GM19372 (cell line): ENCODE data around the gene LAMA3.

Source experiments
- ATAC-seq: cut with Tn5 transposase; IDR thresholded peaks from one replicate; pipeline ENCODE4 v1.9.1; 2021; ENCODE audit warnings: mild to moderate bottlenecking, low read depth, moderate library complexity; ENCODE audit not compliant: unreplicated experiment

LAMA3 gene

DNA sequence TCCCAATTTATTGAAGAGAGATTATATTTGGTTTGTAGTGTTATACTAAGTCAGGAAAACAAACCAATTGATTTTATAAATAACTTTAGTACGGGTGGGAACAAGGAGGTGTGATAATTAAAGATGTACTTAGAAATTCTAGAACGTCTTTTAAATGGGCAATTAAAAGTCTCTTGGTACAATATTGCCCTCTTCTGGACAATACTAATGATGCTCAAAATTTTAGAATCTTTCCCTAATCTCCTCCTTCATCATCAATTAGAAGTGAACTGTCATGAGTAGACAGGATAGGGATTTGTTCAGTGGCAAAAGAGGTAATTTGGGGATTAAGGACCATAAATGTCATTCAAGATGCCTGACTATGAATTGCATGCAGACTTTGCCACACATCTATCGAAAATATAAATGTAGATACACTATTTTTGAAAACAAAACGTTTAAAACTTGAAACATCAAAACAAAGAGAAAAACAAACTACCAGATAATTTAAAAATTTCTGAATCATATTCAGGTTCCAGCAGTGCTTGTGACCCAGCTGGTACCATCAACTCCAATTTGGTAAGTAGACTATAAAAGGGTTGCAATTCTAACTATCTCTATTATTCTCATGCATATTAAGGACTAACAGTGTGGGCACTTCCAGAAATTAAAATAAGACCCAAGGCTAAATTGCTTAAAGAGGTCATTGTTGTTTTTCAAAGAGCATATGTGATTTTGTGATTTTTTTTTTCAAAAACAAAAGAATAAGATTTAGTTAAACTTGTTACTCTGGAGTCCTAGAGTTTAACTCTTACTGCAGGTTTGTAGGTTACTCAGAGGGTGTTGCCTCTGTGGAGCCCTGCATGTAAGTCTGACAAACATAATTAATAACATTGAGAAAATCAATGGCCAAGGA lies 123.5 kb downstream of the LAMA3 start:
- no peak for ATAC-seq

DNA sequence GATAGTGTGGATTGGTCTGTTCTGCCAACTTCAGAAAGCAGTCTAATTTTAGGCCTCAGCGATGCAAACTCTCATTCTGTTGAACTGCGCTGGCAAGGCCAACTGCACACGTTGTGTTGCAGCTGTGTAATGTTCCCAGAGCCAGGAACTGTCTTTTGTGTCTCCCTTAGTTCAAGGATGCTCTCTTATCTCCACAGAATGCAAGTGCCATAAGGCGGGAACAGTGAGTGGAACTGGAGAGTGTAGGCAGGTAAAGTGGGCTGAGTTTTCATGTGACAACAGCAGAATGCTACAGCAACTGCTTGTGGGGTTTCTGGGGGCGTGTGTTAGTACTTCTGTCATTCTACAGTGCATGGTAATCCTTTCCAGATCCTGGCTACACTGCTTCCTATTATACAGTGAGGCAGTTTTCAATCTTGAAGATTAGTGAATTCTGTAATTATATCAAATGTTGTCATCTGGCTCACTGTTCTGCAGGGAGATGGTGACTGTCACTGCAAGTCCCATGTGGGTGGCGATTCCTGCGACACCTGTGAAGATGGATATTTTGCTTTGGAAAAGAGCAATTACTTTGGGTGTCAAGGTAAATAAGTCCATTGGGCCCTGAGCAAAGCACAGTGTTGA lies 125.8 kb downstream of the LAMA3 start:
- no peak for ATAC-seq

DNA sequence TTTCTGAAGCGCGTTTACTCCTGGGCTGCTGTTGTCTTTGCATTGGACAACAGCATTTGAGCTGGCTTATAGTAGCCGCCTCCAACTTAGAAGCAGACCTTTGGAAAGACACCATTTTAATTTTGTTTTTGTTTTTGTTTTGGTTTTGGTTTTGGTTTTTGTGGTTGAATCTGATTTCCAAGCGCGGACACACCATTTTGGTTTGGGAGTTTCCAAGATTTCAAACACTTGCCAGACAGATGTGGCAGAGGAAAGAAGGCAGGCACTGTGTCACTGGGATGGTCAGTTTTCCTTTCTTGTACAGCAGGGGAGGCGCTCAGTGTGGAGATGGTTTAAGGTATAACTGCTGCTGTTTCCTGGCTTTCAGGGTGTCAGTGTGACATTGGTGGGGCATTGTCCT lies 126.8 kb downstream of the LAMA3 start:
- ATAC-seq = no peak

DNA sequence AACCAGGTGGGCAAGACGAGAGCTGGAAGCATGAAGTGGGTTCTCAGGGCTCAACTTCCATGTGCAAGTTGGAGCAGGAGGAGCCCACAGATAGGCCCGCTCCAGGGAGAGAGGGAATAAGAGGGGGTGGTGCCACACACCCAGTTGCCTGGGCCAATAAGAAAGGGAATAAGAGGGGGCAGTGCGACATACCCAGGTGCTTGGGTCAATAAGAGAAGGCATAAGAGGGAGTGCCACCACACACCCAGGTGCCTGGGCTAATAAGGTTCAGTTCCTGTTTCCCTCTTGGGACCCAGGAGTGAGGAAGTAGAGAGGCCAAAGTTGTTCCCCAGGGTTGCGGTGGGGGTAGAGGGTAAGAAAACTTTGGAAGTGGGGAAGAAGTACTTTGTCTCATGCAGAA lies 127.5 kb downstream of the LAMA3 start:
- no peak for ATAC-seq

DNA sequence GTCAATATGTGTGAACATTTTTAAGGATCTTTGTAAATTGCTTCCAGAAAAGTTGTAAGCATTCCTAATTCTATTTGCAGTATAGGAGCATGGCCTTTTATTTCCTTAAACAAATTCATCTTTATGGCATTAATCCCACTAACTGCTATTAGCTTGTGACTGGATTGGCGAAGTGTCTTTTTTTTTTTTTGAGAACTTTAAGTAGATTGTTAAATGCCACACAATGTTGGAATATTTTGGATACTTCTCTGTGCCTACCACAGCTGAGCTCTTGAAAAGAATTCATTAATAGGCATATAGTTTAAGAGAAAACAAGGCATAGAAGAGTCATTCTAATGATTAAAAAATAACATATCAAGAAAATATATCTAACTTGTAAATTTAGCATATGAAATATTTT lies 129.7 kb downstream of the LAMA3 start:
- ATAC-seq = no peak

DNA sequence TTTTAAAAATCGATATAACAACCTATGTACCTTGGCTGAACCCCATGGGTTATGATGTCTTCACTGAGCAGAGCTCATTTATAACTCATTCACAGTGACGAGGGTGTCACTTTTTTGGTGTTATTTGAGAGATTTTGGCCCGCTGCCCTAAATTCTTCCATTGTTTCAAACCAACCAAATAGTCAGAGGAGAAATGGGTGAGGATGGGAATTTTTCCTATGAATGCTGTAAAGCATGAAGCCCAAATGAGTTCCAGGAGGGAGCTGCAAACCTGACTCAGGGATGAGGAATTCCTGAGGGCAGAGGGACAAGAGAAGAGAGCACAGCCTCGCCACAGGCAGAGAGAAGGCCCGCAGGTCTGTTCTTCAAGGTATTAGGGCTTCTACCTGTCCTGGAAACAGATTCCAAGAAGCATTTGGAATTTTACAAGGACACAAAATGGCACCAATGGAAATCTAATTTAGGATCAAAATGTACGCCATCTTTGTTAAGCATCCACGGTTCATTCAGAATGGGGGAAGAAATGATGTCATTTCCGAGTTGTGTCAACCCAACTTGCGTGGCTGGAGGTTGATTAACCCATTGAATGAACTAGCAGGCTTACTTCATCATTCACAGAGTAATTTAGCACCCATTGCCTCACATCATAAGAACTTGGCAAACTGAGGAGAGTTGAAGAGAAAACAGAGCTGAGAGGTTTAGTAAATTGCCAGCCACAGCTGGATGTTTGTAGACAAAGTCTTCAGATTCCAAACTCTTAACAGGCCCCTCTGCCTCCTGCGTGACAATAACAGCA lies 133.5 kb downstream of the LAMA3 start:
- ATAC-seq = no peak

DNA sequence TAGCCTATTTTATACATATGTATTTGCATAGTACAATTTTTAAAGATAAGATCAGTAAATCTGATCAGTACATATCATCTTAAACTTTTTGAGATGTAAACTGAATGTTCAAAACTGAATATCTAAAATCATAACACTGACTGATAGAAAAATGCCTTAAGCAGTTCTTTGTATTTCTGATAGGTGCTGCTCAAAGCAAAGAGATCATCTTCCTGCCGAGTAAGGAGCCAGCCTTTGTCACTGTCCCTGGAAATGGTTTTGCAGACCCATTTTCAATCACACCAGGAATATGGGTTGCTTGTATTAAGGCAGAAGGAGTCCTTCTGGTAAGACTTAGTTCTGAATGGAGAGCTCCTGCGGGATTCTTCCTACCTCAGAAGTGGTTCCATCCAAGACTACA lies 135.0 kb downstream of the LAMA3 start:
- no peak for ATAC-seq

DNA sequence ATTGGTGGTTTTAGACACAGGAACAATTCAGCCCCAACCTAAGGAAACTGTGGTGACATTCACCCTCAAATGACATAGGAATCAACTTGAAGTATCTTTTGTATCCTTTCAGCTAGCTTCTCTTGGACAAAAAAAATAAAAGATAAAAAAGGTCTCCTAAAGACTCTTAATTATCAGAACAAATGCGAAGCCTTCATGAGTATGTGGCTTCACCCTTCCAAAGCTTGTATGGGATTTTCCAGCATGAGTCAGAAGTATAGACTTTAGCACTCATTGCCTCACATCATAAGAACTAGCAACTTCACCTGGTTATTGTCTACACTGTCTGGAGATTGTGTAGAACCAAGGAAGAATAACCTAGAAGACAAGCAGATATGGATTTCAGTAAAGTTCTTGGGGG lies 135.4 kb downstream of the LAMA3 start:
- no peak for ATAC-seq

DNA sequence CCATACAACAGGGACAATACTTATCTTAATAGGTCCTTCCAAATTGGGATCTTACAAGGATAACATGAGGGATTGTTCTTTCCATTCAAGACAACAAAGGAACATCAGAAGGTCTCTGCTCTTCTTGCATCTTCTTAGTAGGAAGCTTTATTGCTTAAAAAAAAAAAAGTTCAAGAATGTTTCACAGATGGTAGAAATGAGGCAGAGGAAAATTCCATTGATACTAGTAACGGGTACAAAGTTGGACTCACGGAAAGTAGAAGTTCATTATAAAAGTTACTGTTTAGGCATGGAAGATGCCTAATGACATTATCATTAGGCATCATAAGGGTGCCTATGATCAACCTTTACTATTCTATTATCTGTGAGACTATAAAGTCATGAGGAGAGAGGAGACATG lies 136.2 kb downstream of the LAMA3 start:
- no peak for ATAC-seq

DNA sequence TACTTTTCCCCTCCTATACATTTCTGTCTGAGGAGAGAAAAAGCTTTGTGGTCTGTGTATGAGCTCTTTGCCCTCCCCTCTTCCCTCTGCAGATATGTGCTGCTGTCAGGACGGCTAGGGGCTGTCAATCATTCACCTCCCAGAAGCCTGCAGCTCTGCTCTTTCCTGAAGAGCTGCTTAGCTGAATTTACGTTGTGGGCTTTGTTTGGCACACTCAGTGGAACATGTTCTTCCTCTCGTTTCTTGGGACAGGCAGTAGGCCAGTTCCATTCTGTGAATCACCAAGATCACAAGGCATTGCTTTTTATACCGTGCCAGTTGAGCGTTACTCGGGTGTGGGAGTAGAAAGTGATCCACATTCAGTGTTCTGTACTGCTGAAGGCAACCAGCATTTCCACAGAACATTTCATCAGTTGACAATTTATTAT lies 136.7 kb downstream of the LAMA3 start:
- no peak for ATAC-seq

DNA sequence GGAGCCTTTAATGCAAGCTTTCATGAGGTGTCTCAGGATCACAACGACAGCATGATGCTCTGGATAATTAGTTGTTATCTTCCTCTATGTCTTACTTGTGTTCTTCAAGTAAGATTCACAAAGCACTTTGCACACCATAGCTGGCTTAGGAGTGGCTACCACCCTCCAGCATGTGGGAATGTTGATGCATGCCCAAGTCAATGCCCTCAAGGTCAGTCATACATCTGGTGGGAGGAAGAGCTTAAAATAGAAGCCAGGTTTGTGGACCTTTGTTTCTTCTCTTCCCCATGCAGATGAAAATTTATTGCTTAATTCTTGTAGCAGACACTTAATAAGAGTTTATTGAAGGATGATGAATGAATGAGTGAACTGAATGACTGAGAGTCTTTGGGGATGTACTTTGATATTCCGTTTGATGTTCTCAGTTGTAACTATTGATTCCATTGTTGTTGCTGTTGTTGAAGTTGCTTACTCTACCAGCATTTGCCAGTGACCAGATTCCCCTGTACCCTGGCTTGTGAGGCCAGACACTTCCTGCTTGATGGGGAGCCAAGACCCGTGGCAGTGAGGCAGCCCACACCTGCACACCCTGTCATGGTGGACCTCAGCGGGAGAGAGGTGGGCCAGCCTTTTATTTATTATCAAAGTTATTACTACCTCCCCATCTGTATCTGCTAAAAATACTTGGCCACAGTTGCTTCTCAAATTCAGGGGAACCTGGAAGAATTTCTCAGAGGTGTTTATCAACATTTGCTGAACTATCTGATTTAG lies 137.8 kb downstream of the LAMA3 start:
- ATAC-seq = no peak

DNA sequence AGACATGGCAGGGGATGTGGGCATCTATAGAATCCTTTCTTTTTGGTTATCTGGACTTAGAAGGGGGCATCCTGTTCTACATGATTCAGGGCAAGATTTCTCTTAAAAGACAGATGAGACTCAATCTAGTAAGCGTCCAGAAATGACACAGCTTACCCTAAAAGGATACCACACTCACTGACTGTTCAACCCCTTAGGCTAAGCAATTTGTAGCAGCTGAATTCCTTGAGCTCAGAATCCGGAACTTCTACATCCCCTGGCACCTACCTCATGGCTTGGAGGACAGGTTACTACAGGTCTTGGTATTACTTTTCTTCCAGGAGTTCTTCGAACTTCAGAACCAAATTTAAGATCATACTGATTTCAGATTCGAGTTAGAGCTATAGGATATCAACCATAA lies 138.4 kb downstream of the LAMA3 start:
- no peak for ATAC-seq

DNA sequence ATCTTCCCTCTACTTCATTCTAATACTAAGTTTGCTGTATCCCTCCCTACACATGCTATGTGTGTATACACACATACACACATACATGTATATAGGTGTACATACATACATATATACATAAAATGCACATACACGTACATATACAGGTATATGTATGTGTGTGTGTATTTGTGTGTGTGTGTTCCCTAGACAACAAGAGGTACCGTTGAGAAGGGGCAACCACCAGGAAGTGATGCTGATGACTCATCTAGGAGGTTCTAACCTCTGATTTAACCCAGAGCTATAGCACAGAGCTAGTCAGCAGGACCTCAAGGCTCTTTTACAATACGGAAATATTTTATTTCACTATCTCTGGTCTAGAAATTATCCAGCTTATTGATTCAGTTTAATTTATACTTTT lies 139.2 kb downstream of the LAMA3 start:
- peak; percentile 80 for ATAC-seq

DNA sequence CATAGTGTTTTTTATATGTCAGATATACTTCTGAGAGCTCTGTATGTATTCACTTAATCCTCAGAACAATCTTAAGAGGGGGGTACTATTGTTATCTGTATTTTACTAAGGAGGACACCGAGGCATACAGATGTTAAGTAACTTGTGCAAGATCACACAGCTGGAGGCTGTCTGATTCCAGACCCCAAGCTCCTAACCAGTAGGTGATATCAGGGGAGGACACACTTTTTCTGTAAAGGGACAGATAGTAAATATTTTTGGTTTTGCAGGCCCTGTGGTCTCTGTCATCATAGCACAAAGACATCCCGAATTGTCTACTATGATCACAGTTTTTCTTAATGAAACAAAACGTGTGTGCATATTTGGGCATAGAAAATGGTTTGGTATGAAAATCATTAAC lies 143.7 kb downstream of the LAMA3 start:
- no peak for ATAC-seq

DNA sequence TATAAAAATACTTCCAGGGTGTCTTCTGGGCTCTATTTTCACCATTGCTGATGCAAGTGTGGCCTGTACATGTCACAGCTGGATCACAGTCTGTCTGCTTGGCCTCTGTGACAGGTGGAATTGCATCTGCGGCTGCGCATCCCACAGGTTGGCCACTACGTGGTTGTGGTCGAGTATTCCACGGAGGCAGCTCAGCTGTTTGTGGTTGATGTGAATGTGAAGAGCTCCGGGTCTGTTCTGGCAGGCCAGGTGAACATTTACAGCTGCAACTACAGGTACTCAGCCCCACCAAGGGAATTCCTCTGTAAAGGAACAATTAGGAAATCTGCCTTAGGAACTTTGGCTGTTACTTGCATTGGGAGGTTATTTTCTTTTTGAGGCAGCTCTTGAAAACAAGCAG lies 144.5 kb downstream of the LAMA3 start:
- no peak for ATAC-seq

DNA sequence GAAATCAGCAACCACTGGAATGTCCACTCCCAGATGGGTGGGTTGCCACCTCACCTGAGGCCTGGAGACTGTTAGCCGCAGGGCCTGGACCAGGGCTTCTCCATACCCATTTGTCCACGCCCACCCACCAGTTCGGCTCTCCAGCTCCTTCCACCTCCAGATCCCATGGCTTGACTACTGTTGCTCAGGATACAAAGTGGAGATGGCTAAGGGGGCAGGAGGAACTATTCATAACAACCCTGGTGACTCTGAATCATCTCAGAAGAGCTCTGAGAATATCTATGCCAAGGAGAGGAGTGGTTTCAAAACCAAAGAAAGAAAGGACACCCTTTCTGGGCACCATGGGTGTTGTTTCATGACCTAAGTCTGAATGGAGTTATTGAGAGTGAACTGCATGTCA lies 145.8 kb downstream of the LAMA3 start:
- ATAC-seq = no peak

DNA sequence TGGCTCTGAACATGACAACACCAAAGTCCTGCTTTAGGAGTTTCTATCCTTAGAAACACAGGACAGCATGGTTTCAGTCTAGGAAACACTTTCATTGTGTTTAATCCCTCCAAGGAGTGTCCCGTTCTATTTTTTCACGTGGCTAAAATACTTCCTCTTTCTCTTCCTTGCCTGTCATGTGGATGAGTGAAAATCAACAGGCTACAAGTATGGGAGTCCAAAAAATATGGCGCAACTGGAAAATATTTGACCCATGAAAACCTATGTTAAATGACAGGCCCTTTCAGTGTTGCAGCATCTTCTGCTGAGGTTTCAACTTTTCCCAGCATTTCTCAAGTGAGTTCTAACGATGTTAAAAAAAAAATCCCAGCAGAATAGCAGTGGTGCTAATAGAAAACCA lies 146.3 kb downstream of the LAMA3 start:
- ATAC-seq = no peak

DNA sequence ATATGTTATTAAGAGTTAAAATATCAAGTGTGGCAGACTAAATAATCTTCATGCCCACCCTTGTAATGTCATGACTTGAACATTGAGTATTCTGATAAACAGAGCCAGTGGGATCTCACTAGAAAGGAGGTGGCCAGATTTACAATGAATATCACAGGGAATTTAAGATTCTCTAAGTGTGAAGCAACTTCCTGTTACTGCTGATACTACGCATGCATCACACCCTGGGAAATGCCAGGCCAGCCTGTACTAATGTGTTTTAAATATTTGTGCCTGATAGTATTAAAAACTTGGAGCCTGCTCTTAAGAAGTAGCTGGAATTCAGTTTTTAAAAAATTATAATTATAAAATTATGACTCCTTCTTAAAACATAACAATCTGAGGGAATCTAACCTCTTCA lies 148.3 kb downstream of the LAMA3 start:
- no peak for ATAC-seq

DNA sequence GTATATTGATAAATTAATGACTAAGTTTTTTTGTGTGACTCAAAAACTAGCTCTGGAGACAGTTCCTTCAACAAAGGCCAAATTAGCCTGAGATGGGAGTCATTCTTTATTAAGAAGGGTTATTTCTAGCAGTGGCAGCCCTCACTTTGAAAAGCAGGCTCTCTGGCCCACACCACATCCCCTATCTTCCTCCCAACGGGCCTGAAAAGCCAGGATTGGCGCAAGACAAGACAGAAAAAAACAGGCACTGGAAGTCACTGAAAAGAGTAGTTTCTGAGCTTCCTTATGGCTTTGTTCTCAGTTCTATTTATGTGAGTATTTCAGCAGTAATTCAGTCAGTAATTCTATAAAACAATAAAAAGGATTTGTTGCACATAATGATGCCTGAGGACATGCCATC lies 149.0 kb downstream of the LAMA3 start:
- ATAC-seq = no peak

DNA sequence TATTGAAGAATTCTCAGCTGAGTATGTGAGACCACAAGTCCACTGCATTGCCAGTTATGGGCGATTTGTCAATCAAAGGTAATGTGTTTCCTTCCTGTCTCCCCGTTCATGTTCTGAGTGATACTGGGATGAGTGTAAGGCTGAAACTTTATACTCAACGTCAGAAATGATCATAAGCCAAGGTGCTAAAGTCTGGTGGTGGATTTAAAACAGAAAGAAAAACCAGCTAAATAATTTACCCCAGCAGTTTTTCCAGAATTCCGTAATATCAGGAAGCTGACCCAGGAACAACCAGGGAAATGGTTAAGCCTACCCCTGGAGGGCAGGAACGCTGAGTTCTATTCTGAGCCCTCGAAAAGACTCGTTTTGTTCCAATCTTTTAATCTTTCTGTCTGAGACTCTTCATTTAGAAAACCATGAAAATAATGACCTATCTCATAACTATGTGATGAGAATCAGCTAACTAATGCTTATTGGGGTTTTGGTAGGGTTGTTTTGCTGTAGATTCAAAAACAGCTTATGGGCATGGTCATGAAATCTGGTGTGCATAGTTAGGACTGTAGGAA lies 149.6 kb downstream of the LAMA3 start:
- ATAC-seq = no peak
